NCI-H1105 treated with DMSO at 0.1 percent for 48 hours (cell line): ENCODE results near the gene APOL1.
"Not testable (repeated sequence)": the region's sequence is repeated elsewhere in the genome, so short reads cannot be mapped to it uniquely, and the experiment has no call there.

Experiments
- DNase-seq: peaks from one replicate; lab custom pipeline; 2025; lab: John Stamatoyannopoulos, UW

APOL1 gene

GRCh38 chr22:36246718-36247117 lies 6.2 kb upstream of the APOL1 start:
- no peak for DNase-seq

- no peak for DNase-seq
Observed at GRCh38 chr22:36247955-36248354, 5.0 kb upstream of the APOL1 start.

- no peak for DNase-seq
Observed at GRCh38 chr22:36249160-36249559, 3.8 kb upstream of the APOL1 start.

GRCh38 chr22:36250292-36250960 lies 2.5 kb upstream of the APOL1 start:
- not testable (repeated sequence) for DNase-seq

GRCh38 chr22:36251979-36252608 lies 839 bp upstream of the APOL1 start:
- not testable (repeated sequence) for DNase-seq

- DNase-seq, result peak; percentile 1
Observed at GRCh38 chr22:36253523-36254490, 874 bp downstream of the APOL1 start.

- DNase-seq, result not testable (repeated sequence)
Observed at GRCh38 chr22:36255572-36255971, 2.6 kb downstream of the APOL1 start.

- DNase-seq, result no peak
Observed at GRCh38 chr22:36256478-36256877, 3.5 kb downstream of the APOL1 start.

GRCh38 chr22:36257308-36257707 lies 4.4 kb downstream of the APOL1 start:
- DNase-seq, result no peak

- no peak for DNase-seq
Observed at GRCh38 chr22:36257948-36258670, 5.2 kb downstream of the APOL1 start.

GRCh38 chr22:36258701-36259614 lies 6.0 kb downstream of the APOL1 start:
- DNase-seq, result no peak

GRCh38 chr22:36259615-36260300 lies 6.8 kb downstream of the APOL1 start:
- no peak for DNase-seq

- DNase-seq, result not testable (repeated sequence)
Observed at GRCh38 chr22:36261675-36262074, 8.7 kb downstream of the APOL1 start.

- DNase-seq, result not testable (repeated sequence)
Observed at GRCh38 chr22:36262307-36262706, 9.4 kb downstream of the APOL1 start.

GRCh38 chr22:36263216-36263673 lies 10.3 kb downstream of the APOL1 start:
- not testable (repeated sequence) for DNase-seq

- not testable (repeated sequence) for DNase-seq
Observed at GRCh38 chr22:36263886-36264664, 11.1 kb downstream of the APOL1 start.

- DNase-seq, result no peak
Observed at GRCh38 chr22:36267058-36267457, 14.1 kb downstream of the APOL1 start.

GRCh38 chr22:36267896-36268485 lies 15.1 kb downstream of the APOL1 start:
- no peak for DNase-seq

GRCh38 chr22:36271231-36271630 lies 18.3 kb downstream of the APOL1 start:
- not testable (repeated sequence) for DNase-seq
